RPMI8226 (cell line): Measurements from ENCODE around the gene PRLR.
A peak's percentile ranks its signal among the peaks of the same experiment; 100 is the strongest.
"Not testable (repeated sequence)": the region's sequence is repeated elsewhere in the genome, so short reads cannot be mapped to it uniquely, and the experiment has no call there.

Experiments used
- DNase-seq: peaks from one replicate; pipeline ENCODE4 v3.0.0-alpha.2; 2015

The PRLR gene

GRCh38 chr5:35122819-35123218 lies 107.5 kb downstream of the PRLR start:
- DNase-seq, result no peak

- no peak for DNase-seq
Observed at GRCh38 chr5:35120715-35121114, 109.6 kb downstream of the PRLR start.

- no peak for DNase-seq
Observed at GRCh38 chr5:35117967-35118366, 112.3 kb downstream of the PRLR start.

GRCh38 chr5:35115920-35116319 lies 114.4 kb downstream of the PRLR start:
- no peak for DNase-seq

- DNase-seq, result no peak
Observed at GRCh38 chr5:35114698-35115097, 115.6 kb downstream of the PRLR start.

GRCh38 chr5:35112300-35112699 lies 118.0 kb downstream of the PRLR start:
- DNase-seq, result no peak

GRCh38 chr5:35104550-35104949 lies 125.7 kb downstream of the PRLR start:
- not testable (repeated sequence) for DNase-seq

- DNase-seq, result no peak
Observed at GRCh38 chr5:35103637-35104299, 126.5 kb downstream of the PRLR start.

GRCh38 chr5:35101720-35102119 lies 128.6 kb downstream of the PRLR start:
- not testable (repeated sequence) for DNase-seq

GRCh38 chr5:35101016-35101415 lies 129.3 kb downstream of the PRLR start:
- DNase-seq, result no peak

- no peak for DNase-seq
Observed at GRCh38 chr5:35098214-35098613, 132.1 kb downstream of the PRLR start.

- no peak for DNase-seq
Observed at GRCh38 chr5:35096932-35097331, 133.4 kb downstream of the PRLR start.

GRCh38 chr5:35096216-35096615 lies 134.1 kb downstream of the PRLR start:
- DNase-seq, result no peak

- DNase-seq, result no peak
Observed at GRCh38 chr5:35095366-35095765, 134.9 kb downstream of the PRLR start.

- no peak for DNase-seq
Observed at GRCh38 chr5:35094948-35095347, 135.3 kb downstream of the PRLR start.

GRCh38 chr5:35092703-35093102 lies 137.6 kb downstream of the PRLR start:
- no peak for DNase-seq

GRCh38 chr5:35091704-35092103 lies 138.6 kb downstream of the PRLR start:
- DNase-seq, result no peak

- peak; percentile 43 for DNase-seq
Observed at GRCh38 chr5:35089334-35090314, 140.7 kb downstream of the PRLR start.

GRCh38 chr5:35087991-35088390 lies 142.3 kb downstream of the PRLR start:
- no peak for DNase-seq

- no peak for DNase-seq
Observed at GRCh38 chr5:35083150-35083549, 147.1 kb downstream of the PRLR start.

GRCh38 chr5:35082530-35082929 lies 147.8 kb downstream of the PRLR start:
- DNase-seq, result no peak

- no peak for DNase-seq
Observed at GRCh38 chr5:35081134-35081533, 149.2 kb downstream of the PRLR start.

- DNase-seq, result no peak
Observed at GRCh38 chr5:35073160-35073559, 157.1 kb downstream of the PRLR start.

GRCh38 chr5:35069188-35069587 lies 161.1 kb downstream of the PRLR start:
- no peak for DNase-seq
